Kidney (tissue), 14 donors: ENCODE measurements around the gene ANAPC2. TPM values are rescaled to one million over a fixed set of nuclear protein-coding genes. Genes with fewer than 3 reads are reported as not detected.

Source experiments
- DNase-seq, 5 donors: peaks; one replicate each; pipeline ENCODE4 v3.0.0-alpha.2; 2013 to 2020
- FAIRE-seq: peaks from 2 replicates; lab custom pipeline; 2012; peaks lifted over from hg19 to GRCh38; lab: Jason Lieb, UNC
- H3K27ac ChIP-seq, 2 donors: one replicate each; pipeline ENCODE4 v1.7.0; 2013; ENCODE audit warnings: low read depth in 2 of 2, low read length in 2 of 2, inconsistent platforms in 1 of 2
- H3K27me3 ChIP-seq: one replicate; pipeline ENCODE4 v1.7.1; 2013; ENCODE audit warnings: low read length, inconsistent platforms; ENCODE audit not compliant: control insufficient read depth, insufficient read depth
- H3K36me3 ChIP-seq, 3 donors: one replicate each; pipeline versions ENCODE4 v1.7.0 to v1.7.1; 2013; ENCODE audit warnings: low read length in 3 of 3, control low read depth in 1 of 3, inconsistent platforms in 1 of 3; ENCODE audit not compliant: insufficient read depth in 3 of 3, control insufficient read depth in 2 of 3
- H3K4me1 ChIP-seq, 3 donors: one replicate each; pipeline versions ENCODE4 v1.7.0 to v1.7.1; 2013; ENCODE audit warnings: low read length in 3 of 3, inconsistent platforms in 1 of 3, low read depth in 1 of 3; ENCODE audit not compliant: control insufficient read depth in 2 of 3, insufficient read depth in 2 of 3
- H3K4me3 ChIP-seq, 3 donors: one replicate each; pipeline versions ENCODE4 v1.7.0 to v1.8.1; 2013; ENCODE audit warnings: low read length in 3 of 3, control low read depth in 1 of 3, inconsistent platforms in 1 of 3
- H3K9ac ChIP-seq, 3 donors: one replicate each; pipeline versions ENCODE4 v1.7.0 to v1.7.1; 2013; ENCODE audit warnings: low read length in 3 of 3, control low read depth in 1 of 3, inconsistent platforms in 1 of 3
- H3K9me3 ChIP-seq, 3 donors: one replicate each; pipeline versions ENCODE4 v1.7.0 to v1.7.1; 2013; ENCODE audit warnings: low read length in 3 of 3, control low read depth in 1 of 3, inconsistent platforms in 1 of 3; ENCODE audit not compliant: control insufficient read depth in 2 of 3, insufficient read depth in 1 of 3
- intact Hi-C: fragments of 100-400 bp; cut with DNase I; formaldehyde crosslinking; loops from one replicate; pipeline ENCODE4 v1.11.1; 2022
- polyA plus RNA-seq: library from polyadenylated mRNA; stranded (reverse); fragments of 350-450 nt; fragmentation: Illumina TruSeq; extraction: RNeasy Lipid Tissue Mini Kit (QIAGEN cat#74804); gene quantifications from one replicate; pipeline ENCODE4 v1.2.3, GENCODE V29; 2014; ENCODE audit warnings: low read depth, low replicate concordance; ENCODE audit not compliant: insufficient read depth
- total RNA-seq: library from RNA; stranded (reverse); fragmentation: NEBNext Ultra II Directional; extraction: Animal tissue kit (Norgen Biotek cat#: 25700); gene quantifications from one replicate; pipeline ENCODE4 v1.2.1, GENCODE V29; 2021
- TF ChIP-seq, protein P1 (sequence below): IDR thresholded peaks from 3 replicates; pipeline ENCODE4 v1.5.1; 2012; ENCODE audit warnings: mild to moderate bottlenecking, moderate library complexity, borderline replicate concordance; ENCODE audit not compliant: insufficient read depth; ENCODE audit errors: extremely low read depth
- donor health status: control.
- donor health status: control.
- donor health status: control.
- donor health status: control.
- donor health status: control.
- donor health status: DM: yes; HTN: yes; CAD: no.
- donor health status: Normal renal cell carcinoma (clear cell type).

Gene ANAPC2
- total and polyA plus RNA-seq, 2 donors from 2014 or later: 19.9 to 57.2 TPM

DNA sequence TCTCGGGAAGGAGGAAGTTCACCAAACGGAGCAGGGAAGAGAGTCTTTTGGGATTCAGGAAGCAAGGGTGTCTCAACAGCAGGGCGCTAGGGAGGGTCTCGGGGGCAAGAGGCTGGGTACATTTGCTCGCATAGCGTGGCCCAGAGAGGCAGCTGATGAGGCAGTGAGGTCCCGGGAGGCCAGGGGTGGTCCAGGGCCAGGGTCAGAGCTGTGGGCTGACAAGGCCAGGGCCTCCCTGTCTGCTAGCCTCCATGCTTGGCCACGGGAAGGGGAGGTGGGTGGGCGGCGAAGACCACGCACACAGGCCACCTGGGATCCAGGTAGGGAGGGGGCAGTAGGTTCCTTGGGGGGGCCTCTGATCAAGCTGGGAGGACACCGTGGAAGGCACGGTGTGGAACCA, 23.2 kb upstream of the ANAPC2 start:
- H3K27ac ChIP-seq: no peak overlapping the region
- TF ChIP-seq, protein P1, sequence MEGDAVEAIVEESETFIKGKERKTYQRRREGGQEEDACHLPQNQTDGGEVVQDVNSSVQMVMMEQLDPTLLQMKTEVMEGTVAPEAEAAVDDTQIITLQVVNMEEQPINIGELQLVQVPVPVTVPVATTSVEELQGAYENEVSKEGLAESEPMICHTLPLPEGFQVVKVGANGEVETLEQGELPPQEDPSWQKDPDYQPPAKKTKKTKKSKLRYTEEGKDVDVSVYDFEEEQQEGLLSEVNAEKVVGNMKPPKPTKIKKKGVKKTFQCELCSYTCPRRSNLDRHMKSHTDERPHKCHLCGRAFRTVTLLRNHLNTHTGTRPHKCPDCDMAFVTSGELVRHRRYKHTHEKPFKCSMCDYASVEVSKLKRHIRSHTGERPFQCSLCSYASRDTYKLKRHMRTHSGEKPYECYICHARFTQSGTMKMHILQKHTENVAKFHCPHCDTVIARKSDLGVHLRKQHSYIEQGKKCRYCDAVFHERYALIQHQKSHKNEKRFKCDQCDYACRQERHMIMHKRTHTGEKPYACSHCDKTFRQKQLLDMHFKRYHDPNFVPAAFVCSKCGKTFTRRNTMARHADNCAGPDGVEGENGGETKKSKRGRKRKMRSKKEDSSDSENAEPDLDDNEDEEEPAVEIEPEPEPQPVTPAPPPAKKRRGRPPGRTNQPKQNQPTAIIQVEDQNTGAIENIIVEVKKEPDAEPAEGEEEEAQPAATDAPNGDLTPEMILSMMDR: no peak
- H3K9me3 ChIP-seq: no peaks in the 10 kb centered on the region
- H3K27me3 ChIP-seq: no peaks in the 10 kb centered on the region
- FAIRE-seq: no peak
- intact Hi-C loops: no loop called here
- peaks cover 0 to 2% (median 0%) of the 10 kb centered on the region in 3 donors for H3K36me3 ChIP-seq
- no peak overlapping the region for H3K4me3 ChIP-seq
- H3K4me1 ChIP-seq: peaks cover 0 to 5% (median 0%) of the 10 kb centered on the region in 3 donors
- H3K9ac ChIP-seq: no peak overlapping the region
- no peak for DNase-seq

DNA sequence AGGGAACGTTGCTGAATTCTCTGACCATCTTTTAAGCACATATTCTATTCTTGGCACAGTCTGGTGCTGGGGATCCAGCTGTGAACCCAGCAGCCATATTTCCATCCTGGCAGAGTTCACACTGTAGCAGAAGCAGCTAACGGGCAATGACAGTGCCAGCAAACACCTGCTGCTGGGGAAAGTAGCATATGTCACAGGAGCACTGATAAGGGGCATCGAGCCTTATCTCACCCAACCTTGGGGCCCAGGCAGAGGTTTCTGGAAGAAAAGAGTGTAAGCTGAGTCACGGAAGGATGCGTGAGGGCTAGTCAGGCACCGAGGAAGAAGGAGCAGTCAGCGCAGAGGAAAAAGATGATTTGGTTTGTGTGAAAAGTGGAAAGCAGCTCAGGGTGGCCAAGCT, 18.2 kb upstream of the ANAPC2 start:
- Histone ChIP-seq H3K36me3 (no peaks in the 10 kb centered on the region), H3K4me1 (peaks cover 3 to 30% (median 8%) of the 10 kb centered on the region in 3 donors), H3K27me3 (no peaks in the 10 kb centered on the region), H3K9me3 (no peaks in the 10 kb centered on the region), H3K27ac (no peak overlapping the region), H3K9ac (peak overlapping the region in 1 of 3 donors; percentile 88), H3K4me3 (peak overlapping the region; percentile 73 to 97 (median 78))
- no peak for FAIRE-seq
- no peak for DNase-seq
- TF ChIP-seq, protein P1: no peak
- intact Hi-C loops: no loop called here

DNA sequence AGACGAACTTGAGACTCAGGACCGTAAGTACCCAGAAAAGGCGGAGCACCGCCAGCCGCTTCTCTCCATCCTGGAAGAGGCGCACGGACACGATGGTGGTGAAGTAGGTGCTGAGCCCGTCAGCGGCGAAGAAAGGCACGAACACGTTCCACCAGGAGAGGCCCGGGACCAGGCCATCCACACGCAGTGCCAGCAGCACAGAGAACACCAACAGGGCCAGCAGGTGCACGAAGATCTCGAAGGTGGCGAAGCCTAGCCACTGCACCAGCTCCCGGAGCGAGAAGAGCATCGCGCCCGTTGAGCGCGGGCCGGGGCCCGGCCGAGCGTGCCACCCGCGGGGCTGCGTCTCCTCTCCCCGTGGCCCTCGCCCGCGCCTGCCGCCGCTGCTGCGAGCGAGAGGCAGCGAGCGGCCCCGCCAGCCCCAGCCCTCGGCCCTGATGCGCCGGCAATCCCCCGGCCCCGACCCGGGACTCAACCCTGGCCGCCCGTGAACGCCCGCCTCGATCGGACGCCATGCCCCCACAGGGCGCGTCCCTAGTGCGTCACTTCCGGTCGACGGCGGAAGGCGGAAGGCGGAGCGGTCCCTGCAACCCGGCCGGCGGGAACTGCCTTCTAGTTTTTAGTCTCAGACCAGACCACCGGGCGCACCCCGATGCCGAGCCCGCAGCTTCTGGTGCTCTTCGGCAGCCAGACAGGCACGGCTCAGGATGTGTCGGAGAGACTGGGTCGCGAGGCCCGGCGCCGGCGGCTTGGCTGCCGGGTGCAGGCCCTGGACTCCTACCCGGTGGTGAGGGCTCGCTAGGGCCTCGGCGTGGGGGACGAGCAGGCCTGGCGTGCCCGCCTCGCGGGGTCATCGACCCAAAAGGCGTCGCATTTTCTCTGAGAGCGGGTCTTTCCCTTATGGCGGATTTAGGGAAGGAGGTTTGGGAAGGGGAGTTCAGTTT, 17.0 kb upstream of the ANAPC2 start, which contains the start of the genes NDOR1 and TMEM203:
TSS of gene NDOR1 (plus strand) at position 575 of the 944 bp plus-strand sequence. CDS start at position 653, 78 bp downstream.
TSS of gene TMEM203 (minus strand) at position 523 of the 944 bp plus-strand sequence. CDS start at position 289, 234 bp downstream.
- peak within 1 kb of the TSS; percentile 91 to 97 (median 94) for H3K4me3 ChIP-seq
- H3K9ac ChIP-seq: peak within 1 kb of the TSS; percentile 65 to 88 (median 78)
- no peaks in the 10 kb centered on the region for H3K36me3 ChIP-seq
- H3K27me3 ChIP-seq: no peaks in the 10 kb centered on the region
- intact Hi-C loops: no loop called here
- peak; percentile 92 to 97 (median 93) for DNase-seq
- TF ChIP-seq, protein P1: no peak
- H3K27ac ChIP-seq: peak within 1 kb of the TSS; percentile 65 to 71
- no peaks in the 10 kb centered on the region for H3K9me3 ChIP-seq
- FAIRE-seq: no peak
- H3K4me1 ChIP-seq: peaks cover 3 to 37% (median 13%) of the 10 kb centered on the region in 3 donors
